Muscle of leg (tissue), 16 donors: ENCODE results near the gene TMEM95. TPM values are rescaled to one million over a fixed set of nuclear protein-coding genes. Genes with fewer than 3 reads are reported as not detected.

Source experiments
- DNase-seq: peaks from one replicate; pipeline ENCODE4 v3.0.0; 2013
- H3K27ac ChIP-seq: one replicate; pipeline ENCODE4 v1.5.1; 2013; ENCODE audit warnings: mild to moderate bottlenecking, low read length, control low read depth
- H3K27me3 ChIP-seq: one replicate; pipeline ENCODE4 v1.6.1; 2013; ENCODE audit warnings: low read length; ENCODE audit not compliant: control insufficient read depth, insufficient read depth
- H3K36me3 ChIP-seq: one replicate; pipeline ENCODE4 v1.6.1; 2013; ENCODE audit warnings: low read length; ENCODE audit not compliant: control insufficient read depth, insufficient read depth
- H3K4me1 ChIP-seq: one replicate; pipeline ENCODE4 v1.6.1; 2013; ENCODE audit warnings: low read length; ENCODE audit not compliant: control insufficient read depth, insufficient read depth
- H3K4me3 ChIP-seq: one replicate; pipeline ENCODE4 v1.5.1; 2013; ENCODE audit warnings: low read length, control low read depth
- H3K9me3 ChIP-seq: replicated peaks from 2 replicates; pipeline ENCODE4 v1.6.1; 2013; ENCODE audit warnings: low read depth, low read length; ENCODE audit not compliant: control insufficient read depth
- WGBS: methylation state at CpG from one replicate; pipeline ENCODE4 v1.1.5; 2013; ENCODE audit warnings: missing lambda C conversion rate; ENCODE audit not compliant: insufficient coverage; 5-methylcytosine and 5-hydroxymethylcytosine counted together
- long read RNA-seq, 11 donors: transcript quantifications; one replicate each; lab custom pipeline, GENCODE V29; 2026
- polyA plus RNA-seq, 8 donors: library from polyadenylated mRNA; unstranded; fragments of 120-200 nt; gene quantifications; one replicate each; pipeline versions ENCODE4 v1.2.1 to v1.2.3, GENCODE V29; 2013; ENCODE audit warnings: inconsistent platforms in 1 of 8, low replicate concordance in 1 of 8; ENCODE audit not compliant: insufficient read length in 8 of 8, insufficient read depth in 1 of 8
- total RNA-seq: library from RNA; stranded (reverse); fragments of 120-200 nt; gene quantifications from one replicate; pipeline ENCODE4 v1.2.4, GENCODE V29; 2013

The TMEM95 gene, protein sequence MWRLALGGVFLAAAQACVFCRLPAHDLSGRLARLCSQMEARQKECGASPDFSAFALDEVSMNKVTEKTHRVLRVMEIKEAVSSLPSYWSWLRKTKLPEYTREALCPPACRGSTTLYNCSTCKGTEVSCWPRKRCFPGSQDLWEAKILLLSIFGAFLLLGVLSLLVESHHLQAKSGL
- total RNA-seq (not detected), polyA plus RNA-seq (not detected)
- long read RNA-seq, donor 1, result 0 reads
- long read RNA-seq, donor 2, result 0 reads
- long read RNA-seq, donor 3, result 0 reads
- long read RNA-seq, donor 4, result 0 reads
- long read RNA-seq, donor 5, result 0 reads
- long read RNA-seq, donor 6, result 0 reads
- long read RNA-seq, donor 7, result 0 reads
- long read RNA-seq, donor 8, result 0 reads
- long read RNA-seq, donor 9, result 0 reads
- long read RNA-seq, donor 10, result 0 reads
- long read RNA-seq, donor 11, result 0 reads

DNA sequence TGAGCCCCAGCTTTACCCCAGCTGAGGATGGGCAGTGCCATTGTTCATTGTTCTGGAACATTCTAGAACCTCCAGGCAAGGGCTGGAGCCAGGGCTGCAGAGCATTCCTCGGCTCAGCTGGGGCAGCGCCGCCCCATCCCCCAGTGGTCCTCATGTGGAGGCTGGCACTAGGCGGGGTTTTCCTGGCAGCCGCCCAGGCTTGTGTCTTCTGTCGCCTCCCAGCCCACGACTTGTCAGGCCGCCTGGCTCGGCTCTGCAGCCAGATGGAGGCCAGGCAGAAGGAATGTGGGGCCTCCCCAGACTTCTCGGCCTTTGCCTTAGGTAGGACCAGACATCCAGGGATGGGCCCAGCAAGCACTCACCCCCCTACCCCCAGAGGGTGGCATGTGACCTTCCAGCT is at the start of gene TMEM95:
Gene TMEM95 (plus strand): TSS at position 104 of the 400 bp plus-strand sequence. CDS start 49 bp downstream, at position 153.
- DNase-seq, result peak; percentile 76
- H3K9me3 ChIP-seq, result no peaks in the 10 kb centered on the region
- no peak within 1 kb of the TSS for H3K4me3 ChIP-seq
- H3K4me1 ChIP-seq, result peaks cover 51% of the 10 kb centered on the region
- peak within 1 kb of the TSS; percentile 69 for H3K27ac ChIP-seq
- no peaks in the 10 kb centered on the region for H3K36me3 ChIP-seq
- no peaks in the 10 kb centered on the region for H3K27me3 ChIP-seq
- WGBS, result 41% methylated on average over 10 of the region's 10 CpGs

DNA sequence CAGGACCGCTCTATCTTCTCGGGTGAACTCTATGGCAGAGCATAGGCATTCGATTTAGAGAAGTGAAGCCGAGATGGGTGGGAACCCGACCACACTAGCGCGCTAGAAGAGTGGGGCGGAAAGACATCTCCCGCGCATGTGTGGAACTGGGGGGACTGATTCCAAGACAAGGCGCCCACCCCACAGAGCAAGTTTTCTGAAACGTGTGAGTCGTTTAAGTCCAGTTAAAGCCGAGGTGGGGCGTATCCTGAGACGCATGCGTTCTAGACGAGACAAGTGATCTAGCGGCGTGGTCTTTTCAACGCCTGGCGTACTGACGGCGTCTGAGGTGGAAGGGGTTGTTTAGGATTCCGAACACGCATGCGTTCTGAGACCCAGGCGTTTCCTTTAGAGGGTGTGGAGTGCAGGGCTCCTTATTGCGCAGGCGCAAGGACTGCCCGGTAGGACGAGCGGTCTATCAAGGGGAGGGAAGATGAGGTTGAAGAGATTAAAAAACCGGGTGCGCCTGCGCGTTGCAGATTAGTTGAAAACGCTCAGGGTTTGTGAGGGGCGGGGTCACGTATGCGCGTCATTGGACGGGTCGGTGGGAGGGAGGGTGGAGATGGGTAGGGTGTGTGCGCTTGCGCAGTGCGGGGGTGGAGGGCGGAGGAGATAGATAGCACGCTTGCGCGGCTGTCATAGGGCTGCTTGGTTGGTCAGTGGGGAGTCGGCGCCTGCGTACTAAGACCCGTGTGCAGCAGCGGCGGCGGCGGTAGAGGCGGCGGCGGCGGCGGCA is 47.9 kb upstream of the TMEM95 start, which contains the start of gene EIF5A:
Gene EIF5A (plus strand): TSS at position 718 of the 775 bp plus-strand sequence. CDS start 2,008 bp downstream, outside the sequence.
- under 1% methylated on average over 63 of the region's 64 CpGs for WGBS
- Histone ChIP-seq H3K27ac (peak within 1 kb of the TSS; percentile 98), H3K4me1 (peaks cover 21% of the 10 kb centered on the region), H3K27me3 (peaks cover under 1% of the 10 kb centered on the region), H3K4me3 (peak within 1 kb of the TSS; percentile 88), H3K36me3 (peaks cover 28% of the 10 kb centered on the region), H3K9me3 (no peaks in the 10 kb centered on the region)
- peak; percentile 100 for DNase-seq

DNA sequence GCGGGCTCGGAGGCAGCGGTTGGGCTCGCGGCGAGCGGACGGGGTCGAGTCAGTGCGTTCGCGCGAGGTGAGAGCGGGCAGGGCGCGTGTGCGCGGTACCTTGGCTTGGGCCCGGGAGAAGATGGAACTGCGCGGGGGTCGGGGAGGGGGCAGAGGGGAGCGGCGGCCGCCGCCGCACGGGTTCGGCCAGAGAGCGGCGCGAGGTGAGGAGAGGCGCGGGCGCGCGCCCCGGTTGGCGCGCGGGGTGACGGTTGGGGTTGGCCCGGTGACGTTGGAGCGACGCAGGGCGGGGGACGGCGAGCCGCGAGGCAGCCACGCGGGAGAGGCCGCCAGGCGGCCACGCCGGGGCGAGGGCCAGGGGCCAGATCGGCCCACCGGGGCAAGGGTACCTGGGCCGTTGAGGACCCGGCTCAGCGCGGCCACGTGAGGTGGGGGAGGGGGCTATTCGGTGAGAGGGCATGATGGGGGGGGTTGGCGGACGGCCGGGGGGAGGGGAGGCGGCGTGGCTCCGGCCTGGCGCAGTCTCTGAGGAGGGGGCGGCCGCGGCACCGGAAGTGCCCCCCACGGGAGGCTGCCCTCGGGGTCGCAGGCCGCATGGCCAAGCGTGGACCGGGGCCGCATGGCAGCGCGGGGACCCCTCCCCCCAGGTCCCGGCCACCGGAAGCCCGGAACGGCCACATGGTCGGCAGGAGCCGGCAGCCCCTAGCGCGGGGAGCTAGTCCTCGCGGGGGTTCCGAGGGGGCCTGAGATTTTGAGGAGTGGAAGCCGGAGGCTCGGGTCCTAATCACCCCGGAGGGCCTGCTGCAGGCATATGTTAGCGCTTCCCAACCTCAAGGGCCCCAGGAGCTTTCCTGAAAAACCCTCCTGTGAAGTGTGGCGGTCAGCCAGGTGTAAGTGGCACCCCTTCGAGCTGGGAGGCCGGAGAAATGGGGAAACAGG is 47.0 kb upstream of the TMEM95 start:
- no peaks in the 10 kb centered on the region for H3K9me3 ChIP-seq
- no peaks in the 10 kb centered on the region for H3K27me3 ChIP-seq
- peak; percentile 67 for DNase-seq
- peak overlapping the region; percentile 98 for H3K27ac ChIP-seq
- H3K36me3 ChIP-seq, result peaks cover 37% of the 10 kb centered on the region
- H3K4me3 ChIP-seq, result peak overlapping the region; percentile 88
- WGBS, result 1% methylated on average over 93 of the region's 104 CpGs
- H3K4me1 ChIP-seq, result peaks cover 21% of the 10 kb centered on the region

DNA sequence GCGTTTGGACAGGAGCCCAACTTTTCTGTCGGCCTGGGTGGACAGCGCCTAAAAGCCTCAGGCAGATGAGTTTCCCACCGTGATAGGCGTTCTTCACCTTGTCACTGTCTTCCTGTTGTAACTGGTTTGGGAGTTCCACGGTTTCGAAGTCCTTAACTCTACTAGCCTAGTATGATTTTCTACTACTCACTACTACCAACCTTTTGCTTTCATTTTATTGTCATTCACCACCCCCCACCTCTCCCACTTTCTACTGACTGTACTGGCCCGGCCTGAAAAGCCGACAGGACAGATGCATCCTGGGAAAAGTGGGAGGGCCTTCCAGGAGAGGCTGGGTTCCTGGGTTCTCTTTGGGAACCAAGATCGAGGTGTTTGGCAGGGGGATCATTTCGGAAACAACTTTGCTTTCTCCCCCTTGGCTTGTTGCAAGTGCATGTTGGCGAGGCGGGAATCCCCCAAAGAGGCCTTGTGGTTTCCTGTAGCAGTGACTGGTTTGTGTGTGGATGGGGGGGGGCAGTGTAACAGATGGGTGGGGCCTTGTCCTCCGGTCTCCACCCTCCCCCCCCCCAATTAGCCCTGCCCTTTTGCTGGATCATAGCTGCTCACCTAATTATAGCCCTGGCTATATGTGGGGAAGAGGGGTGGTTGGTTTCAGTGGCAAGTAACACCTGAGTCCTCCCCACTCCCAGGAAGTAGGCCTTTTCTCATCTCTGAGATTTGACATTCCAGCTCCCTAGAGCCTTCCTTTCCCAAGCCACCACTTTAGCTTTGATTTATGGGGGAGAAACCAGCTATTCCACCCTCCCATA is 46.1 kb upstream of the TMEM95 start:
- DNase-seq, result peak; percentile 90
- peak overlapping the region; percentile 88 for H3K4me3 ChIP-seq
- peaks cover 28% of the 10 kb centered on the region for H3K4me1 ChIP-seq
- WGBS, result 0% methylated on average over 6 of the region's 14 CpGs
- no peaks in the 10 kb centered on the region for H3K9me3 ChIP-seq
- peaks cover 46% of the 10 kb centered on the region for H3K36me3 ChIP-seq
- peak overlapping the region; percentile 98 for H3K27ac ChIP-seq
- no peaks in the 10 kb centered on the region for H3K27me3 ChIP-seq

DNA sequence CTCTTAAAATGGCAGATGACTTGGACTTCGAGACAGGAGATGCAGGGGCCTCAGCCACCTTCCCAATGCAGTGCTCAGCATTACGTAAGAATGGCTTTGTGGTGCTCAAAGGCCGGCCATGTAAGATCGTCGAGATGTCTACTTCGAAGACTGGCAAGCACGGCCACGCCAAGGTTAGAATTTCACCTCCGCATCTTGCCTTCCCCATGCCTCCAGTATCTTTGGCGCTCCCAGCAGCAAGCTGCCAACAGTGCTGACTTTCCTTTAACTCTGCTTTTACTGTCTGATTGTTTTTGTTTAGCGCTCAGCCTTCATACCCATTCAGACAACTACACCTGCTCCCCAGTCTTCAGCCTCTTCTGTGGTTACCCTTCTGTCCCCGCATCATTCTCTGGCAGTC is 45.3 kb upstream of the TMEM95 start:
- Histone ChIP-seq H3K36me3 (peaks cover 50% of the 10 kb centered on the region), H3K9me3 (no peaks in the 10 kb centered on the region), H3K27ac (peak overlapping the region; percentile 98), H3K27me3 (no peaks in the 10 kb centered on the region), H3K4me1 (peaks cover 36% of the 10 kb centered on the region), H3K4me3 (no peak overlapping the region)
- no peak for DNase-seq
- 86% methylated on average over 12 of the region's 12 CpGs for WGBS

DNA sequence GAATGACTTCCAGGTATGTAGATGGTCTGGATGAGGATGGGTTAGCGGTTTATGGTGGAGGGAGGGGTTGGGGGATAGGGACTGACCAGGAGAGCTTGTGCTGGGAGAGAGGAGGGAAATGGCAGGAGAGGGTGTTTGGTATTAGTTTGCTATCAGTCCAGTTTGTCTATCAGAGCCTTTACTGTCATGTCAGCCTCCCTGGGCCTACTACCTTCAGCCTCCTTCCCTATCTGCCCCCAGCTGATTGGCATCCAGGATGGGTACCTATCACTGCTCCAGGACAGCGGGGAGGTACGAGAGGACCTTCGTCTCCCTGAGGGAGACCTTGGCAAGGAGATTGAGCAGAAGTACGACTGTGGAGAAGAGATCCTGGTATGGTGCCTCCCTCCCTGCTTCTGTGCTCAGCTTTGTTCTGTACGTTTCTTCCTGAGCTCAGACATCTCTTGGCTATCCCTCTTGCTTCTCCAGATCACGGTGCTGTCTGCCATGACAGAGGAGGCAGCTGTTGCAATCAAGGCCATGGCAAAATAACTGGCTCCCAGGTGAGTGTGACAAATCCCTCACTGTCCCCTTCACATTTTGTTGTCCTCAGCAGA is 43.7 kb upstream of the TMEM95 start:
- peaks cover 55% of the 10 kb centered on the region for H3K36me3 ChIP-seq
- no peaks in the 10 kb centered on the region for H3K27me3 ChIP-seq
- H3K4me1 ChIP-seq, result peaks cover 43% of the 10 kb centered on the region
- H3K27ac ChIP-seq, result no peak overlapping the region
- no peak overlapping the region for H3K4me3 ChIP-seq
- H3K9me3 ChIP-seq, result no peaks in the 10 kb centered on the region
- WGBS, result 82% methylated on average over 7 of the region's 7 CpGs
- DNase-seq, result no peak

DNA sequence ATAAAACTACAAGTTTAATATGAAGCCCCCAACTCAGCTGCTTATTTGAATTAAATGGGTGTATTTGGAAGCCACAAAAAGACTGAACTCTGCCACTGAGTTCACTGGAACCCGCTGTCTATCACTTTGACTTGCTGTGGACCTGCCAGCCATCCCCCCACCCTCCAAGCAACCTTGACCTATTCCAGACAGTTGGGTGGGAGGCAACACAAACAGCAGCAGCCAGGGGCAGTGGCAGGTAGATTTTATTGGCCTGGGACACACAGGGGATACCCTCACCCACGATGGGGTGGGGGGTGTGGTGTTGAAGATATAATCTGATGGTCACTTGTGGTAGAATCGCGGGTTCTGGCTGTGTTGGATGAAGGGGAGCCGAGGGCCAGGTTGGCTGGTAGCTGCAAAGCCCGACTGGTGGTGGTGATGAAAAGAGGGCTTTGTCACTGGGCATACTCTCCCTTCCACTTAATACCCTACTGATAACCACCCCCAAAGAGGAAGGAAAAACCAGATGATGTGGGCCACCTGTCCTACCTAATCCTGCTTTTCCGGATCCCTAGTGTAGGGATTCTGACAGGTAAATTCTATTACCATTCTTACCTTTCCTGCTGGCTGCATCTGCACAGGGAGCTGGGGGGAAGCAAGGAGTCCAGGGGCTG is 42.4 kb upstream of the TMEM95 start:
- Histone ChIP-seq H3K36me3 (peaks cover 65% of the 10 kb centered on the region), H3K9me3 (no peaks in the 10 kb centered on the region), H3K27ac (no peak overlapping the region), H3K4me1 (peaks cover 42% of the 10 kb centered on the region), H3K27me3 (no peaks in the 10 kb centered on the region), H3K4me3 (no peak overlapping the region)
- no peak for DNase-seq
- WGBS, result 63% methylated on average over 1 of the region's 7 CpGs

DNA sequence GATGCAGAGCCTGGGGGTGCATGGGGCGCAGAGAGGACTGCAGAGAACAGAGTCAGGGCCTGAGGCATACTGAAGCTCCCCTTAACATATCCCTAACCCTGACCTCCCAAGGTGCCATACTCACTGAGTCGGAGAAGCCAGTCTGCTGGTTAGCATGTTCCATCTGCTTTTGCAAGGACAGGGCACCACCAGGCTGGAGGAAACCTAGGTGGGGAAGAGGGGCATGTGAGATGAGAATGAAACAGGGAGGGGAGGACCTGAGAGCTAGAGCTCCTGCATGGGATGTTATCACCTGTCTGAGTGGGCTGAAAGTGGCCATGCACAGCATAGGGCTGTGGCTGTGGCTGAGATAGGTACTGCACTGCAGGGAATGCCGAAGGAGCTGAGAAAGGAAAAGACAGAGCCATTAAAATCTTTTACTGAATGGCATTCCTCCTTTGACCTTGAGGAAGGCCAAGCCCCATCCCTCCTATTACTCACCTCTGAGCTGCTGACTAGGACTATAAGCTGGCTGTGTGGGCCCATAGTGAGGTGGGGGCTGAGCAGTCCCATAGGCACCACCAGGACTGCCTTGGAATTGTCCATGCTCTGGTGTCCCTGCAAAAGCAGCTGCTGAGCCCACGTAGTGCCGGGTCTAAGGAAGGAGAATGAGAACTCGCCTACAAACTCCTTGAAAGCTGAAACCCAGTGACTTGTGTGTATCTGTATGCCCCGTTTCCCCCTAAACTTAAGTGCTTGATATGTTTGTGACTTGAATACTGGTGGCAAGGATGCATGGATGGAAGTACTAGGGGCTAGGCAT is 41.7 kb upstream of the TMEM95 start:
- peaks cover 72% of the 10 kb centered on the region for H3K36me3 ChIP-seq
- no peak overlapping the region for H3K27ac ChIP-seq
- peaks cover 42% of the 10 kb centered on the region for H3K4me1 ChIP-seq
- no peak overlapping the region for H3K4me3 ChIP-seq
- no peaks in the 10 kb centered on the region for H3K27me3 ChIP-seq
- no peak for DNase-seq
- H3K9me3 ChIP-seq, result no peaks in the 10 kb centered on the region
- 86% methylated on average over 6 of the region's 7 CpGs for WGBS
